OCI-LY3 (cell line): Measurements from ENCODE around the gene KCNA1.

ENCODE experiments used
- CTCF ChIP-seq: fragments of 200-600, 300-600 bp; sonication (generic); IDR thresholded peaks from 2 replicates; pipeline ENCODE4 v1.5.1; 2014; ENCODE audit warnings: antibody characterized with exemption, low read length, low read depth
- EZH2phosphoT487 ChIP-seq: fragments of 200-600 bp; shearing (Covaris generic); IDR thresholded peaks from 2 replicates; pipeline ENCODE4 v1.6.1; 2018; ENCODE audit warnings: antibody characterized with exemption, mixed run types, low read depth

- TF ChIP-seq CTCF (no peak), EZH2phosphoT487 (no peak)
Measured at GRCh38 chr12:4915752-4916151, 6.0 kb downstream of the KCNA1 start.
